T-cell (primary cell): Measurements from ENCODE around the gene IQGAP2. TPM values are rescaled to one million over a fixed set of nuclear protein-coding genes. Genes with fewer than 3 reads are reported as not detected.

ENCODE experiments used
- ATAC-seq, 4 experiments: fragments of 200-7000 bp in 3 of 4; fragments of 150-1000 bp in 1 of 4; cut with Tn5 transposase; replicated peaks in 1 of 4; 1 replicate in 3 of 4; 2 replicates in 1 of 4; pipeline ENCODE4 v1.10.0; 2021; ENCODE audit warnings: moderate library complexity in 3 of 4, mild to moderate bottlenecking in 2 of 4, moderate number of reproducible peaks in 1 of 4
- CTCF ChIA-PET, 2 donors: fragments of 300-600 bp; sonication (Branson Sonifier 250); formaldehyde crosslinking; loops; one replicate each; lab custom pipeline; 2022; ENCODE audit warnings: antibody characterized with exemption in 2 of 2; lab: Charles Lee
- POLR2A ChIA-PET, 2 donors: fragments of 300-600 bp; sonication (Branson Sonifier 250); formaldehyde crosslinking; loops; one replicate each; lab custom pipeline; 2022; ENCODE audit warnings: antibody characterized with exemption in 2 of 2; lab: Charles Lee
- DNase-seq, 35 experiments: peaks; one replicate each; pipeline versions ENCODE4 v3.0.0 to v3.0.0-alpha.2; 2013 to 2023
- H3K27ac ChIP-seq: one replicate; pipeline ENCODE4 v1.5.1; 2013; ENCODE audit warnings: low read length
- H3K27me3 ChIP-seq, 2 experiments: replicated peaks in 1 of 2; 1 replicate in 1 of 2; 2 replicates in 1 of 2; pipeline versions ENCODE4 v1.6.1 to v1.7.0; 2013; ENCODE audit warnings: low read length in 1 of 2, mixed read lengths in 1 of 2; ENCODE audit not compliant: control insufficient read depth in 2 of 2, insufficient read depth in 2 of 2; ENCODE audit errors: extremely low read depth in 1 of 2
- H3K36me3 ChIP-seq, 2 donors: 1 replicate in 1 of 2; 2 replicates in 1 of 2; pipeline versions ENCODE4 v1.6.1 to v1.7.0; 2013; ENCODE audit warnings: low read length in 1 of 2; ENCODE audit not compliant: control insufficient read depth in 2 of 2, insufficient read depth in 1 of 2; ENCODE audit errors: extremely low read depth in 1 of 2
- H3K4me1 ChIP-seq, 2 experiments: 1 replicate in 1 of 2; 2 replicates in 1 of 2; pipeline versions ENCODE4 v1.6.1 to v1.7.0; 2013; ENCODE audit warnings: low read length in 2 of 2, mixed read lengths in 1 of 2; ENCODE audit not compliant: insufficient read depth in 2 of 2, control insufficient read depth in 1 of 2; ENCODE audit errors: extremely low read depth in 1 of 2
- H3K4me3 ChIP-seq, 2 donors: 1 replicate in 1 of 2; 2 replicates in 1 of 2; pipeline versions ENCODE4 v1.5.1 to v1.7.0; 2013; ENCODE audit warnings: mild to moderate bottlenecking in 2 of 2, low read length in 1 of 2, moderate library complexity in 1 of 2; ENCODE audit not compliant: control insufficient read depth in 1 of 2; ENCODE audit errors: extremely low read depth in 1 of 2
- H3K9me3 ChIP-seq: 2 replicates; pipeline ENCODE4 v1.7.0; 2013
- H3K27ac Mint-ChIP-seq, 2 donors: one replicate each; pipeline ENCODE4 v1.8.0; 2020 to 2021; ENCODE audit warnings: mild to moderate bottlenecking in 2 of 2, mixed read lengths in 2 of 2
- H3K27me3 Mint-ChIP-seq, 2 donors: one replicate each; pipeline ENCODE4 v1.8.0; 2021 to 2022; ENCODE audit warnings: mixed read lengths in 2 of 2
- H3K36me3 Mint-ChIP-seq: one replicate; pipeline ENCODE4 v1.8.0; 2021; ENCODE audit warnings: mixed read lengths
- H3K4me1 Mint-ChIP-seq, 3 donors: one replicate each; pipeline ENCODE4 v1.8.0; 2020 to 2022; ENCODE audit warnings: mixed read lengths in 3 of 3, mild to moderate bottlenecking in 1 of 3
- H3K4me3 Mint-ChIP-seq, 3 donors: one replicate each; pipeline ENCODE4 v1.8.0; 2020 to 2022; ENCODE audit warnings: mild to moderate bottlenecking in 3 of 3, mixed read lengths in 3 of 3, moderate library complexity in 3 of 3
- H3K9me3 Mint-ChIP-seq, 3 donors: one replicate each; pipeline ENCODE4 v1.8.0; 2020 to 2022; ENCODE audit warnings: mixed read lengths in 3 of 3
- whole genome bisulfite sequencing: methylation state at CpG from one replicate; pipeline ENCODE4 v1.1.5; 2013; ENCODE audit warnings: missing lambda C conversion rate; ENCODE audit not compliant: insufficient coverage; 5-methylcytosine and 5-hydroxymethylcytosine counted together
- total RNA-seq, 35 experiments: library from RNA in 6 of 35; stranded (reverse) in 6 of 35; fragments of 120-200 nt in 1 of 35; gene quantifications; one replicate each; pipeline versions ENCODE4 v1.2.1 to v1.2.4 and lab custom pipeline; 2013 to 2026

Gene IQGAP2
- total RNA-seq, 5 donors from 2014 or later (not counting 1 experiment from before 2014, with no cell fraction given), result 66.5 to 121 (median 72.5) TPM

DNA sequence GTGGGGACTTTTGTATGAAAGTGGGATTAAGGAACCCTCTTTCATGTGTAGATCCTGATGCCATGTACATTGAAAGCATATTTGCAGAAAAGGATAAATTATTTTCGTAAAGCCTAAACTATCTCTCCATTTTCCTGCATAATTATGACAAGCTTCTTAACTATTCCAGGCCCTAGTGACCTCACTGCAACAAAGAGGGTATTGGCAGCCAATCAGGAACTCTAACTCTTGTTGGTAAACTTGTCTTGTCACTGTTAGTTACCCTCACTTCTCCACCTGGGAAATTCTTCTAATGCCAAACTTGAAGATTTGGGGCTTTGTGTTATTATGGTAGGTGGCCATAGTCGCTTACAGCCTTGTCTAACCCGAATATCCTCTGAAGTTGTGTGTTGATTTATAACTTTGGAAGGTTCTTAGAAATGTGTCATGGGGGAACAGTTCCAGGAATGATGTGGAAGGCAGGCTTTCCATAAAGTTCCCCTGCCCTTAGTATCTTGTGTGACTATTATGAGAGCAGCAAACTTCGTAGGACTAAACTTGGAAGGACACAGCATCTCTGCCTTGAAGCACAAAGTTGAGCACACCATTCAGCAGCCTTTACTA, 52.5 kb downstream of the IQGAP2 start:
- DNase-seq (no peak), ATAC-seq (no peak)
- H3K4me3 Mint-ChIP-seq, result no peak overlapping the region
- H3K36me3 Mint-ChIP-seq, result peaks cover 32% of the 10 kb centered on the region
- Histone ChIP-seq H3K4me3 (no peak overlapping the region), H3K27ac (no peak overlapping the region), H3K4me1 (peaks cover 0 to 16% of the 10 kb centered on the region in 2 experiments), H3K27me3 (no peaks in the 10 kb centered on the region), H3K36me3 (no peaks in the 10 kb centered on the region), H3K9me3 (no peaks in the 10 kb centered on the region)
- peak overlapping the region in 1 of 2 donors; percentile 16 for H3K27ac Mint-ChIP-seq
- H3K9me3 Mint-ChIP-seq, result no peaks in the 10 kb centered on the region
- H3K4me1 Mint-ChIP-seq, result peaks cover 39 to 73% (median 66%) of the 10 kb centered on the region in 3 donors
- CTCF ChIA-PET, result interaction anchor here (0.6 to 0.7 kb wide), 2 partner anchors 118 to 125 kb away, joined by 3 to 5 read pairs; no protein-coding TSS in a partner anchor
- WGBS, result 90% methylated on average over 2 of the region's 4 CpGs
- POLR2A ChIA-PET, result interaction anchor here in 1 of 2 donors (0.7 kb wide), 1 partner anchor 33 kb away, joined by 8 read pairs; no protein-coding TSS in a partner anchor
- no peaks in the 10 kb centered on the region for H3K27me3 Mint-ChIP-seq

- no peak overlapping the region for H3K27ac Mint-ChIP-seq
Measured at GRCh38 chr5:76456258-76456657, 53.2 kb downstream of the IQGAP2 start.

DNA sequence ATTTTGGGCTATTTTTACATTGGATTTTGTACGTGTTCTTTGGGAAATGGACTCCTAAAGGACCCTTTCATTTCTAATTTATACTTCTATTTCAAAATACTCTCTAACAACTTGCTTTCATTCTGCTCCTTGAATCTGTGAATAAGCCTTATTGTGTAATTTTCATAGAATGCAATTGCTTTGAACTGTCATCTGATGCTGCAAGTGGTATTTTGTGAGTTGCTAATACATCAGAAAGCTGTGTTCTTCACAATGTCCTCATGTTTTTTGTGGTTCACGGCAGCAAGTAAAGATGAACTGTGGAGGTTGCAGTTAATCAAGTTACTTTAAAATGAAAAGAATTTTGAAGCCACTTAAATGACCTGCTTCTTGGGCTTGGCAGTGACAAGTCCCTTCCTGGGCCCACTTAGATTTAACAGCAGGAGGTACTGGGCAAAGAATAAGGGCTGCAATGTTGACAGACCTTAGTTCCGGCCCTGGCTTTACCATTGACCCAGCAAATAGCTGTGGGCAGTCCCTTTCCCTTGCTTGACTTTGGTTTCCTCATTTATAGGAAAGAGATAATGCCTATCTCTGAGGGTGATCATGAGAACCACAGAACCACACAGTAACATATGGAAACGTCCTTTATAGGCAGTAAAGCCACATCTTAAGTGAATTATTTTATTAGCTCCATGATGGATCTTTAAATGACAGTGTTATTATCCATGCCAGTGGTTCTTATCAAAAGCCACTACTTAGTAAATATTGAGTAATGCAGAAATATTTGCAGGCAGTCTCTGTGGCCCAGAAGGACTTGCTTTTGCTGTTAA, 54.8 kb downstream of the IQGAP2 start:
- ATAC-seq (no peak), DNase-seq (no peak)
- Histone ChIP-seq H3K4me1 (peaks cover 0 to 10% of the 10 kb centered on the region in 2 experiments), H3K9me3 (no peaks in the 10 kb centered on the region), H3K4me3 (no peak overlapping the region), H3K36me3 (peaks cover 0 to 12% of the 10 kb centered on the region in 2 donors), H3K27ac (no peak overlapping the region), H3K27me3 (no peaks in the 10 kb centered on the region)
- no peaks in the 10 kb centered on the region for H3K27me3 Mint-ChIP-seq
- H3K36me3 Mint-ChIP-seq, result peaks cover 44% of the 10 kb centered on the region
- peaks cover 32 to 70% (median 69%) of the 10 kb centered on the region in 3 donors for H3K4me1 Mint-ChIP-seq
- no peak overlapping the region for H3K4me3 Mint-ChIP-seq
- WGBS, result 100% methylated on average over 1 of the region's 4 CpGs
- peak overlapping the region in 1 of 2 donors; percentile 6 for H3K27ac Mint-ChIP-seq
- H3K9me3 Mint-ChIP-seq, result no peaks in the 10 kb centered on the region
- ChIA-PET CTCF (interaction anchor here (0.7 to 1.0 kb wide), 2 partner anchors 24 to 125 kb away, joined by 3 read pairs; no protein-coding TSS in a partner anchor), POLR2A (no interaction called here)

More at GRCh38 chr5:76456258-76456657, 53.2 kb downstream of the IQGAP2 start:
- no peak for ATAC-seq
- H3K27me3 ChIP-seq, result no peaks in the 10 kb centered on the region
- POLR2A ChIA-PET, result interaction anchor here in 1 of 2 donors (0.7 kb wide), 1 partner anchor 26 kb away, joined by 4 read pairs; no protein-coding TSS in a partner anchor
- Mint-ChIP-seq H3K4me1 (peaks cover 32 to 66% (median 60%) of the 10 kb centered on the region in 3 donors), H3K9me3 (no peaks in the 10 kb centered on the region), H3K27me3 (no peaks in the 10 kb centered on the region), H3K36me3 (peaks cover 29% of the 10 kb centered on the region), H3K4me3 (no peak overlapping the region)
- H3K36me3 ChIP-seq, result peaks cover 0 to under 1% of the 10 kb centered on the region in 2 donors
- peaks cover 0 to 12% of the 10 kb centered on the region in 2 experiments for H3K4me1 ChIP-seq
- no peak overlapping the region for H3K4me3 ChIP-seq
- no peak overlapping the region for H3K27ac ChIP-seq
- 100% methylated on average over 3 of the region's 4 CpGs for WGBS
- no peaks in the 10 kb centered on the region for H3K9me3 ChIP-seq
- CTCF ChIA-PET, result interaction anchor here (0.5 to 0.7 kb wide), 2 partner anchors 119 to 127 kb away, joined by 3 read pairs; no protein-coding TSS in a partner anchor
- no peak for DNase-seq

DNA sequence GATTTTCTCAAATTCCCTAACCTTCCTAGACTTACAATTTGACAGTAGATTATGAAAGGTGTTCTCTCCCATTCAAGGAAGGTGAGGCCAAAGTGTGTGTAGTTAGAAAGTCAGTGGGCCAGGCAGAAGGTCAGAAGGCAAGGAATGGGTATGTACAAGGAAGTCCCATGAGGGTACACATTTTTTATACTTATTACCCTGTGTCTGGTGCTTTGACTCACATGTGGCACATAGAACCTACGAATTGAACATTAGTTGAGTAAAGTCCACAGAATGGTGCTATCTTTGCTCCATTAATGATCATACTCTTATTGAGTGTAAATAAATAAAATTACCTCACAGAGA, 55.4 kb downstream of the IQGAP2 start:
- peaks cover 33 to 69% (median 65%) of the 10 kb centered on the region in 3 donors for H3K4me1 Mint-ChIP-seq

DNA sequence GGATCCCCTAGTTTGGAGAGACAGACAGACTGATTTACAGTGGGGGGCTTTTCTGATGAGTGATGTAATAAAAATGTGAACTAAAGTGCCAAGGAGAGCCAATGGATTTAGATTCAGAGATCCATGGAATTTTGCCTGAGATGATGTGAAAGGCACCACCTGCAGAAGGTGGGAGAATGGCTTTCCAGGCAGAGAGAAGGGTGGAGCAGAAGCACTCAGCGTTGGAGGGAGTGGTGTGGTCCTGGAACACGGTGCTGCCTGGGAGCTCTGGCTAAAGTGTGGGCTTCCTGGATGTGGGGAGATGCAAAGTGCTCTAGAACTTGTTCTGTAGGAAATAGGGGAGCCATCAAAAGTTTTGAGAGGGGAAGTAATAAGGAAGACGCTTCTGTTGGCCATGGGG, 57.0 kb downstream of the IQGAP2 start:
- Mint-ChIP-seq H3K4me1 (peaks cover 43 to 67% (median 66%) of the 10 kb centered on the region in 3 donors), H3K36me3 (peaks cover 59% of the 10 kb centered on the region), H3K4me3 (no peak overlapping the region), H3K27ac (peak overlapping the region in 1 of 2 donors; percentile 50), H3K27me3 (no peaks in the 10 kb centered on the region), H3K9me3 (peaks cover 0 to 3% (median 0%) of the 10 kb centered on the region in 3 donors)
- H3K27ac ChIP-seq, result no peak overlapping the region
- ChIA-PET CTCF (interaction anchor here (0.6 to 0.7 kb wide), 3 partner anchors 9 to 685 kb away, joined by 3 to 7 read pairs (median 3); no protein-coding TSS in a partner anchor), POLR2A (interaction anchor here (0.6 kb wide), 2 partner anchors 519 to 779 kb away, joined by 3 to 8 read pairs; no protein-coding TSS in a partner anchor)
- 94% methylated on average over 3 of the region's 3 CpGs for WGBS
- ATAC-seq, result no peak
- peaks cover 0 to 10% of the 10 kb centered on the region in 2 experiments for H3K4me1 ChIP-seq
- no peak overlapping the region for H3K4me3 ChIP-seq
- no peaks in the 10 kb centered on the region for H3K9me3 ChIP-seq
- H3K27me3 ChIP-seq, result no peaks in the 10 kb centered on the region
- no peak for DNase-seq
- peaks cover 0 to 14% of the 10 kb centered on the region in 2 donors for H3K36me3 ChIP-seq

More for the DNA sequence above, 55.4 kb downstream of the IQGAP2 start:
- peaks cover 0 to 14% of the 10 kb centered on the region in 2 donors for H3K36me3 ChIP-seq
- H3K27me3 ChIP-seq, result no peaks in the 10 kb centered on the region
- ATAC-seq, result no peak
- no CpG with 5 or more reads among the region's 1 CpG for WGBS
- peaks cover 0 to 10% of the 10 kb centered on the region in 2 experiments for H3K4me1 ChIP-seq
- ChIA-PET CTCF (interaction anchor here (0.7 to 1.0 kb wide), 2 partner anchors 25 to 125 kb away, joined by 3 read pairs; no protein-coding TSS in a partner anchor), POLR2A (no interaction called here)
- peaks cover 49% of the 10 kb centered on the region for H3K36me3 Mint-ChIP-seq
- H3K9me3 Mint-ChIP-seq, result no peaks in the 10 kb centered on the region
- H3K4me3 ChIP-seq, result no peak overlapping the region
- H3K27me3 Mint-ChIP-seq, result no peaks in the 10 kb centered on the region
- H3K27ac ChIP-seq, result no peak overlapping the region
- H3K9me3 ChIP-seq, result no peaks in the 10 kb centered on the region
- H3K4me3 Mint-ChIP-seq, result no peak overlapping the region
- DNase-seq, result no peak
- peak overlapping the region in 1 of 2 donors; percentile 58 for H3K27ac Mint-ChIP-seq
